Activated T-cell treated with anti-CD3 and anti-CD28 coated beads for 1 hour (primary cell): Measurements from ENCODE around the gene CPNE5.
A peak's percentile ranks its signal among the peaks of the same experiment; 100 is the strongest.

Experiments
- DNase-seq: peaks from one replicate; pipeline ENCODE4 v3.0.0-alpha.2; 2020; ENCODE audit warnings: low read depth

CPNE5 gene

GRCh38 chr6:36762123-36762522 is 77.1 kb downstream of the CPNE5 start:
- DNase-seq, result no peak

GRCh38 chr6:36760685-36761435 is 78.4 kb downstream of the CPNE5 start:
- DNase-seq, result no peak

- peak; percentile 74 for DNase-seq
These were observed 80.0 kb downstream of the CPNE5 start for GRCh38 chr6:36759148-36759759.

- no peak for DNase-seq
These were observed 80.6 kb downstream of the CPNE5 start for GRCh38 chr6:36758516-36759147.

GRCh38 chr6:36757943-36758508 is 81.2 kb downstream of the CPNE5 start:
- DNase-seq, result no peak

GRCh38 chr6:36757206-36757605 is 82.0 kb downstream of the CPNE5 start:
- no peak for DNase-seq

GRCh38 chr6:36756786-36757185 is 82.5 kb downstream of the CPNE5 start:
- DNase-seq, result no peak

- DNase-seq, result peak; percentile 42
These were observed 83.6 kb downstream of the CPNE5 start for GRCh38 chr6:36755435-36756348.

- no peak for DNase-seq
These were observed 84.4 kb downstream of the CPNE5 start for GRCh38 chr6:36754582-36755434.

- DNase-seq, result no peak
These were observed 85.4 kb downstream of the CPNE5 start for GRCh38 chr6:36753671-36754405.

GRCh38 chr6:36752886-36753506 is 86.2 kb downstream of the CPNE5 start:
- DNase-seq, result no peak

GRCh38 chr6:36752187-36752885 is 86.9 kb downstream of the CPNE5 start:
- no peak for DNase-seq

GRCh38 chr6:36751833-36752186 is 87.4 kb downstream of the CPNE5 start:
- no peak for DNase-seq

- DNase-seq, result no peak
These were observed 88.2 kb downstream of the CPNE5 start for GRCh38 chr6:36751091-36751490.

GRCh38 chr6:36749829-36750489 is 89.3 kb downstream of the CPNE5 start:
- DNase-seq, result no peak

GRCh38 chr6:36746251-36746650 is 93.0 kb downstream of the CPNE5 start:
- no peak for DNase-seq

GRCh38 chr6:36745836-36746235 is 93.4 kb downstream of the CPNE5 start:
- no peak for DNase-seq

- no peak for DNase-seq
These were observed 94.0 kb downstream of the CPNE5 start for GRCh38 chr6:36745283-36745682.

- no peak for DNase-seq
These were observed 95.0 kb downstream of the CPNE5 start for GRCh38 chr6:36744304-36744673.
